HG02798 (cell line): ENCODE results near the gene CADPS2.
A peak's percentile ranks its signal among the peaks of the same experiment; 100 is the strongest.

Experiments
- ATAC-seq: cut with Tn5 transposase; IDR thresholded peaks from one replicate; pipeline ENCODE4 v1.9.1; 2021; ENCODE audit warnings: mild to moderate bottlenecking; ENCODE audit not compliant: unreplicated experiment, poor library complexity

CADPS2 gene

DNA sequence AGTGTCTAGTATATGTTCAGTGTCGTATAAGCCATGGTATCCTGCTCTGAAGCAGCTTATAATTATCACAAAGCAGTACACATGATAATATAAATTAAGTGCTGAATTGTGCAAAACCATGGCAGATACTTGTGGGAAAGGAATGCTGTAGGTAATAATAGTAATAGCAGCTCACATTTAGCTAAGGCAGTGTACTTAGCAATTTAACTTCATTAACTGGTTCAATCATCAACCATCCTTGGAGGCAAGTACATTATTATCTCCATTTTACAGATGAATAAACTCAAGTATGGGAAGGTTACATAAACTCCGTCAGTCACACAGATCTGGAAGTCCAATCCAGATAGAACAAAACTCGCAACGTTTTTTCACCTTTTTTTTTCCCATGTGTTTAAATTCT lies 161.9 kb downstream of the CADPS2 start:
- ATAC-seq = no peak

DNA sequence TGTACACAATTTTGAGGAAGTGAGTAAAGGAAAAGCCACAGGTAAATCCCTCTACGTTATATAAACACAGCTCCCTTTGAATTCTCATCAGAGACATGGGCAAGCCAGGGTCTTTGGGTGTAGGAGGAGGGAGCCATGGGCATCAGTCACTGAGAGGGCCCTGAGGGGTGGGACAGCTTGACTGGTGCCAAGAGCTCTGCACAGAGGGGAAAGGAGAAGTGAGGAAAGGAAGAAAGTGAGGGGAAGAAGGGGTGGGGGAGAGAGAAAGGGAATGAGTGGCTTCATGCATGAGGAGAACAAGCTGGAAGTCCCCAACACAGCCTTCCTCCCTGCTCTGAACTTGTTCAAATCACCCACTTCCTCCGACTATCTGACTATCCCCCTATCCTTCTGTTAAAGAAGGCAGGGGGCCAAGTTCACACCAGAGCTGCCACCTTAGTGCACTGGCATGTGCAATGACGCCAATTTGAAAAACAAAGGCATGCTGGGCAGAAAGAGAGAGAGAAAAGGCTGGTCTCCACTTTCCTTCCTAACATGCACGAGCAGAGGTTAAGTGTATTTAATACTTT lies 167.2 kb downstream of the CADPS2 start:
- no peak for ATAC-seq

DNA sequence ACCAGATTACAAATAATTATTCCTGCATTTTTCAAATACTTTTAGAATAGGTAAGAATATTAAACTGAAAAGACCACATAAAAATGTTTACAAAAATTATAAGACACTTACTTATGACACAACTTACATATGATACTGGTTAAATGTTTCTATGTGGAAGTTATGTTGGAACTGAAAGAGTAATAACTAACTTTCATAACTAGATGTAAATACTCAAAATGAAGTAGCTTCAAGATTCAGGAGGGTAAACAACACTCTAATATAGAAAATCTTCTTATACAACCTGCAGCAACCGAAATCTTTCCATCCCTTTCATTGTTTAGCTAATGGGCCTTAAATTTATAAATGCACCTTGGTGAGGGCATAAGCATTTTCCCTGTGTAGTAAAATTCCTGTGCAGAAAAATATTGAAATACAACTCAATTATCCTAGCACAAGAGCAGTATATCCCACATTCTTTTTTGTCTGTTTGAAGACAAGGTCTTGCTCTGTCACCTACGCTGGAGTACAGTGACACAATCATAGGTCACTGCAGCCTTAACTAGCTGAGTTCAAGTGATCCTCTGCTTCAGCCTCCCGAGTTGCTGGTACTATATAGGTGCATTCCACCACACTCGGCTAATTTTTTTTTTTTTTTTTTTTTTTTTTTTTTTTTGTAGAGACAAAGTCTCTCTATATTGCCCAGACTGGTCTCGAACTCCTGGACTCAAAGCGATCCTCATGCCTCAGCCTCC lies 168.7 kb downstream of the CADPS2 start:
- ATAC-seq = no peak

DNA sequence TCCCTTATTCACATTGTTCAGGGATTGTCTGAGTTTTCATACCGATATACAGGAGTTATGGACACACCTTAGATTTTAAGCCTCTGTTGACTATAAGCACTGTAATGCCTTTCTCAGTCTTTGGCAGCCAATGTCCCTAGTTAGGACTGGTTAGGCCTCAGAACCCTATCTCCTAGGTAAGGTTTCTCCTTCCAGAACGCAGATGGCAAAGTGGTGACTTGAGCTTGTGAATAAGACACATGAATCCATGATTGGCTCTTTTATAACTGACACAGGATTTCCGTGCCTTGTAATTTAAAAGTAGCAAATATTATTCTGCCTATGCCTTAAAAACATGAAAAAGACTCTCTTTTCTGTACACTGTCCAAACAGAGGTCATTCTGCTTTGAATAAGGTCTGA lies 171.1 kb downstream of the CADPS2 start:
- no peak for ATAC-seq

DNA sequence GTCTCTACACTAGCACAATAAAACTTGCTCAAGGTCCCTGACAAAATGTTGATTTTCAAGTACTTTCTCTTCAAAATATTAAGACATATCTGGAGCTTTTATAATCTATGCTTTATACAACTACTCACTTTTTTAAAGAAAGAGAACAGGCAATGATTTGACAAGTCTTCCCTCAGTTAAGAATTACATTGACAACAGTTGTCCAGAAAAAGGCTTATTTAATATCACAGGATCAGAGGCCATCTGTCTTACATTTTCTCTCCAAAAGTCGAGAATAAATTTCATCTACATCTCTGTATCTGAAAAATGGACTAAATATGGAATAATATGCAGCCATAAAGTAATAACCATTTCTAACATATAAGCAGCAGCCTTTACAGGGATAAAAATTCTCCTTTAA lies 175.3 kb downstream of the CADPS2 start:
- no peak for ATAC-seq

DNA sequence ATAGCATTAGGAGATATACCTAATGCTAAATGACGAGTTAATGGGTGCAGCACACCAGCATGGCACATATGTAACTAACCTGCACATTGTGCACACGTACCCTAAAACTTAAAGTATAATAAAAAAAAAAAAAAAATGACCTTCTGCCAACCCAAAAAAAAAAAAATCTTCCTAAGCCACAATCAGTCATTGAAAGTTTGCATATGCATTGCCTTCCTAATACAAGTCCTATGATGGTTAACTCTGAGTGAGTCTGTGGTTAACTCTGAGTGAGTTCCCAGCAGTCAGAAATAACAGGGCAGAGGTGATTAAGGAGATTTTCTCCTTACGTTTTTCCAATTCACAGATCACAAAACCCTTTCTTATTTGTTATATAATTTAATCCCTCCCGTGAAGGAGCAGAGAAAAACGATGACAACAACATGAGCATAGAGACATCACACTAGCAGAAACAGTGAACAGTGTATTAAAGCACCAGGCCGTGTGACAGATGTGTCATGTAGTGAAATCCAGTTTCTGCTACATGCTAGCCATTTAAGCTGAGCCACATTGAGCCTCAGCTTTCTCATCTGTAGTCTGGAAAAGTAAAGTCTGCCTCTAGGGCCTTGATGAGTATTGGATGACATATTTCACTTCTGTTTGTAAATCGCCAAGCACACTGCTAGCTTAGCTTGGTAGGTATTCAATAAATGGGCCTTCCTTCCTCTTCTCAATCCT lies 176.2 kb downstream of the CADPS2 start:
- peak; percentile 51 for ATAC-seq

DNA sequence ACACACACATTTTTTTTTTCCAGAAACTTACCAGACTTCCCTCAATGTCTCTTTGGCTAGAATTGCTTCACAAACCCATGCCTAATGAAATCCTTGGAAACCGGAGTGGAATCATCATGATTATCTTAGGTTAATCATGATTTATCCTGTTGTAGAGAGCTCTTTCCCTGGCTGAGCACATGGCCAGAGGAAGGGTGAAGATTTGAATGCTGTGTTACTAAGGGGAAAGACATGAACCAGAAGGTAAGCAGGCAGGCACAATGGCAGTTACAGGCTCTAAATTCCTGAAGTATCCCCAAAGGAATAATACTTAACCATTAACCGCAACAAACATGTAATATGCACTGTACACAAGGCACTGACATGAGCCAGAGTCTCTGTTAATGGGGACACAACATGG lies 179.4 kb downstream of the CADPS2 start:
- ATAC-seq = no peak

DNA sequence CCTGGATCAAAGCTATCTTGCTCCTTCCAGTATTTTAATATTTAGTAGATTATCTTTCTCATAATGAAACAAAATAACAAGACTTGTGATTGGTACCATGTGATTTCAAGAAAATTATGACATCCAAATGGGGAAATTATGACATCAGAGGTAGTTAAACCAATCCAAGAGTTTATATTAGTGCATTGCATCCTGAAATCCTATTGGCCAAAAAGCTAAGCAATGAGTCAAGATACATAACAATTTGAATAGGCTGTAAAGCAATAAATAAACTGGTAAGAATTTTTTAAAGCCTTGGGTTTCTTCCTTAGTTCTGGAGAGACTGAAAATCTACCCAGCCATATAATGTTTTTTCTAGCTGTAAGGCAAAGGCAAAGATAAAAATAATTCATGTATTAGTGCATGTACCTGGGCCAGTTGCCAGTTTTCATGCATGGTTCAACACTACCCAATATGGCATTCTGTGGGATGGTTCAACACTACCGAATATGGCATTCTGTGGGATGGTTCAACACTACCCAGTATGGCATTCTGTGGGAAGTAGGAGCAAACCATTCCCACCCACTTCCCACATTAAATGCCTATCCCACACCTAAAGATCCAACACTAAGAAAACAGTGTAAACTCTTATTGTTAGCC lies 183.3 kb downstream of the CADPS2 start, which contains the start of gene RNF148:
Gene RNF148, minus strand, starts transcription at position 51 of the 639 bp plus-strand sequence. CDS start 172 bp downstream, outside the sequence.
- no peak for ATAC-seq

DNA sequence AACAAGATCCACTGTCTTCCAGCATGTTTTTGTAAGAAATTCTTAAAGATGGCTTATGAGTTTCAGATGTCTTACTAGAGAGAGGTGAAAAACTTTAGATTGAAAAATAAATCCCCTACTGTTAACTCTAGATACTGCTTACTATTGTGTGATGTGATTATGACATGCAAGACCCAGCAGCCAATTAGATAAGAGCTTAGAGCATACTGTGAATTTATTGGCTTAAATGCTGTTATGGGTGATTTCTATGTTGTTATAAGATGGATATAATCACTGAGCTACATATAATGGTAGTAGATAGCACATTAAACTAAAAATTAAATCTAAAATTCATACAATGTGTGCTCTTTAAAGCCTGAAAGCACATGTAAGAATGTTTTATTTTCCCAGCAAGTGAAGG lies 187.2 kb downstream of the CADPS2 start, which contains the start of gene RNF133:
Gene RNF133, minus strand, starts transcription at position 101 of the 400 bp plus-strand sequence. CDS start 199 bp downstream, outside the sequence.
- ATAC-seq = no peak

DNA sequence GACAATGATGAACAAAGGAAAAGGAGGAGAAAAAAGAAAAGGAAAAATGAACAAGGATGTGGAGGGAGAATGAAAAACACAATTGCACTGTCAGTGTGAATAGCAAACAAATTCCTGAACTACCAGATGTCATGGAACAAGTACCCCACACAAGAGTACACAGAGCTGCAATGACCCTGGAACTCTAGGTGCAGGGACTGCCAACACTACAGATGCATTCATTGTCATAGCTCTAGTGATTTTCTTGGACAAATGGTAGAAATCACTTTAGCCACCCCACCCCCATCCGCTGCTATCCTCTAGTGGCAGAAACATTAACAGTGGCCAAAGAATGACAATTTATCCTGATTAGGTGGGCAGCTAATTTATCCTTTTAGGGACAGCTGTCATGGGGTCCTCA lies 190.4 kb downstream of the CADPS2 start:
- no peak for ATAC-seq

DNA sequence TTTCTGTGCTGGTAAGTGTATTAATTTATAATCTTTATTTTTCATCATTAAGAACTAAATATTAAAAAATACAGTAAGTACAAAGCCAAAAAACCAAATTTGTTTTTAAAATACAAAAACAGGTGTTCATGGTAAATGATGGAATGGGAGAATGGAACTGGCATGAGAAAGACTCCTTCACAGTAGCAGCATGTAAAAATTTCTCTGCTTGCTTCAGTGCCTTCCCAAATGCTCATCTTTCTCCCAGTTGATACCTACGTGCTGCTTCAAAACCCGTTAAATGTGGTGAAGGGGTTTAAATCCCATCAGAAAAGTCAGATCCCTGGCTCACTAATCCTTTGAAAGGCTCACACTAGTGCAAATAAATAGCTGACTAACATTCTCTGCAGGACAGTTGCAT lies 191.6 kb downstream of the CADPS2 start:
- ATAC-seq = no peak

DNA sequence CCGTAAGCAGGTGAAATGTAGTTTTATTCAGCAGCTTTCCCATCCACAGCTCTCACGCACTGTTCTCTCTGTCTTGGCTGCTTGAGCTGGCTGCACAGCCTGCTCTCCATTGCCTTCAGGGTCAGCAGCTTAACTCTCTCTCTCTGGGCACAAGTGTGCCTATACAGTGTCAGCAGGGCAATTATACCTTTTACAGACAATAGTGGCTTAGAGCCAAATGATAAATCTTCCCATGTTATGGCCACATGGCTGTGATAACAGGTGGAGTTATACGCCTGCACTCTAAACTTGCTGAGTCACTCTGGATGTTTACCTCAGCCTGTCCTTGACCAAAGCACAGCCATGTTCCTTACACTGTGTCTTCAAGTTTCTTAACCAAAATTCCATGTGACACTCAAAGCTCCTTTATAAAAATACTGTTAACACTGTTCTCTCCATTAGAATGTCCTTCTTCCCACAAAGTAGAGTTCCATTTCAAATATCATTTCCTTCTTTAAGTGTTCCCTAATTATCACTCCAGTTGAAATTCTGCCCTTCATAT lies 193.4 kb downstream of the CADPS2 start:
- ATAC-seq = no peak

DNA sequence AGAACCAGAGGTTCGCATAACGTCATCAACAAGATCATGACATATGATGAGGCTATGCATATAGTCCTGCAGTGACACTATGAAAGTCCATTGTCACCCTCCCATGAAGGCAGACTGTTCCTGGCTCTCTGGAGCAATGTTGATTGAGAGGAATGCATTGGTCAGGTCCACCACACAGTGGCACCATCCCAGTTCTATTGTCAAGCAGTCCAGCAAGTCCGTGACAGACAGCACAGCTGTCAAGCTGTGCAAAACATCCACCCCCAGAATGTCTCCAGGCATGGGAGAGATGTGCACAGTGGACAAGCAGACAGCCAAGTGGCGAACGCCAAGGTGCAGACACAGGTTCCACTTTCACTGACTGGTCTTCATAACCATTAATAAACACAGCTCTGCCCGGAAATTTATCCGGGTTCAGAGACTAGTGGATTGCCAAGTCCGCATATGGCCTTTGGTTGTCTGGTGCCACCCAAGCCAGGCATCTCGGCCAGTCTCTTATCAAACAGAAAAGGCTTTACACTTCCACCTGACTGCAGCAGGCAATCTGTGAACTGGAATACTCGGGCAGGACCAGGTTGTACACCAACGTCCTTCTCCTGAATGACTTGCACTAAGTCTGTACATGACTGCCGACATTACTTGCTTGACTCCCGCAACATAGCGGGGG lies 194.6 kb downstream of the CADPS2 start:
- ATAC-seq = no peak

DNA sequence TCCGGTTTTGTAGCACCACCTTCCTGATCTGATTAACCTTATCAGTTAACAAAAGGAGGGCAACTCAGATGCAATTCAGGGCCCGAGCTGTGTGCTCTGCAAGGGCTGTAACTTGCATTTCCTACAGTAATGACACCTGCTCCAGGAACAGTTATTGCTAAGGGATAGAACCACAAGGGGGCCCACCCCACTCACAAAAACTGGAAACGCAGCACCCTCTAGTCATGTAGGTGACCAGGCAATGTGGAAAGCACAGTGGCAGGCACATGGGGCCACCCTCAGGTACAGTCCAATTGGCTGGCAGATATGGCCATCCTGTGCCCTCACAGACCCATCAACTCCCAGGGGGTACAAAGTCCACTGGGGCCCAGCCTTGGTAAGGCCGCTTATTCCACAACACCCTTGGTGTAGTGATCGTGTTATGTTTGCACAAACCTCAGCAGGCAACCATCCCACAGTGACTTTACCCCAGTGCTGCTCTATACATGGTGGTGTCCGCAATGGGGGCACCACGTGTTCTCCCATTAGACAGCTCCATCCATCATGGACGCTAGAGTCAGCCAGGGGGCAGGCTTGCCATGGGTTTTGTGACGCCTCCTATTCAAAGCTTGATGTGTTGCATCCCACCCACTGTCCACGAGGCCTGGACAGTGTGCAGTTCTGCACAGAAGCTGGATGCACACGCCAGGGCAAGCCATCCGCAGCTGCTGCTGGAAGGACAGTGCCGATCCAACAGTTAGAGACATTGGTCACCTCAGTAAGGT lies 196.7 kb downstream of the CADPS2 start:
- ATAC-seq = no peak

DNA sequence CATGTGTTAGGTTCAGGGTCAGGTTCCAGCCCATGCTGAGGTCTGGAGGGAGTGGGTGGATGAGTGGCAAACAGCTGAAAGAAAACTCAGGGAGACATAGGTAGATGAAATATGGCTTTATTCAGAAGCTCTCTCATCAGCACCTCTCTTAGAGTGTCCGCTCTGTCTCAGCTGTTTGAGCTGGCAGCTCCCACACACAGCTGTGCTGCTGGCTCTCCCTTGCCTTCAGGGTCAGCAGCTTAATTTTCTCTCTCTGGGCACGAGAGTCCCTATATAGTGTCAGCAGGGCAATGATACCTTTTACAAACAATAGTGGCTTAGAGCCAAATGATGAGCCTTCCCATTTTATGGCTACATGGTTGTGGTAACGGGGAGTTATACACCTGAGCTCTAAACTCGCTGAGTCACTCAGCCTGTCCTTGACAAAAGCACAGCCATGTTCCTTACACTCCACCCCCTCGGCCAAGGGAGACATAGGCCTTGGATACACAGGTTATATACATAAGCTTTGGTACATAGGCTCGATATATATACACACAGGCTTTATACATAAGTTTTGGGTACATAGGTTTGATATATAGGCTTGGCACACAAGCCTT lies 197.8 kb downstream of the CADPS2 start:
- no peak for ATAC-seq

DNA sequence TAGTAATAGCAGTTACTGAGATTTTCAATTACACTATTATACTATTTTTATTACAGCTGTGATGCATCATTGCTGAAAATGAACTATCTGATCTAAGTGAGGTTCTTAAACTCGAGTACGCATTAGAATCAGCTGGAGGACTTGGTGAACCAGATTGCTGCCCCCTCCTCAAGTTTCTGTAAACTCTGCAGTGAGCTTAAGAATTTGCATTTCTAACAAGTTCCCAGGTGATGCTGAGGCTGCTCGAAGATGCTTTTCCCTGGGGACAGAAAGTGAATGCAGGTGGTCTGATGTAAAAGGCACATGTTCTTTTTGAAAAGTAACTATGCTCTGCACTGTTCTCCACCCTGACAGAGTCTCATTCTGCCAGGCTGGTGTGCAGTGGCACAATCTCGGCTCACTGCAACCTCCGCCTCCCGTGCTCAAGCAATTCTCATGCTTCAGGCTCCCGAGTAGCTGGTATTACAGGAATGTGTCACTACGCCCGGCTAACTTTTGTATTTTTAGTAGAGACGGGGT lies 199.8 kb downstream of the CADPS2 start:
- no peak for ATAC-seq

DNA sequence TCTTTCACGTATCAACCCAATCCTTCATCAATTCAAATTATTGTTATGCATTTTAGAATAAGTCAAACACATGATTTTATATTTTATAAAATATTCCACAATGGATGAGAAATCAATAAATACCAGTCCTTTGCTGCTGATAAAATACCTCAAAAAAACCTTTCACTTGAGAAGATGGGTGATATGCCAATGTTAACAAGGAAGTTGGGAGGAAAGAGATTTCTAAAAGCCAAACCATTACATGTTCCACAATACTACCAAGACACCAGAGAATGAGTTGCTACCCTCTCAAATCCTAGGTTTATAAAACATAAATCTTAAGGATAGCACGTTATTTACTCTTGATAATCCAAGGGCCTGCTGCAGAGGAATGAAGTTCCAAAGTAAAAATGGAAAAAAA lies 201.8 kb downstream of the CADPS2 start:
- ATAC-seq = no peak

DNA sequence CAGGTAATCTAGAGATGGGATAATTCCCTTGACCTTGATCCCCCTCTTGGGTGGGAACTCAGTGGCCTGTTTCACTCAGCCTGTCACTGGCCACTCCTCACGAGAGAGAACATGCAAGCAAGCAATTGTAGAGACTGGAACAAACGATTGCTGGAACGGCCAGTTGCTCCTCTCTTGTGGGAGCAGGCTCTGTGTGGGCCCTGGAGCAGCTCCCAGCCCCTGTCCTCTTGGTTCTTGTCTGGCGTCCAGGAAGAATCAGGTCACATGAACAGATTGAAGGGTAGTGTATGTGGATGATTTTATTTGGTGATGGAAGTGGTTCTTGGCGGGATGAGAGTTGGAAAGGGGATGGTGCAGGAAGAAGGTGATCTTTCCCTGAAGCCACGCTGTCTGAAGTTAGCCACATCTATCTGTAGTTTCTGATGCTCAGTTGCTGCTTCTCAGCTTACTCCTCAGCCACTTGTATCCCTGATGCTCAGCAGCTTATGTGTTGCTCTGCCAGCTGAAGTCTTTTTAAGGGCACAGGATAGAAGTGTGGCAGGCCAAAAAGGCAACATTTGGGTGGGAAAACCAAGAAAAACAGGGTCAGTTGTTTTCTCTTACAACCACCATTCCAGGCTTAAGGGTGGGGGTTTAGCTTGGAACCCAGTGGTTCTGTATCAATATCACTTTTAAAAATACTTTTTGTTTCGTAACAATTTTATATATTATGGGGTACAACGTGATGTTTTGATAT lies 203.3 kb downstream of the CADPS2 start:
- ATAC-seq = no peak
